Vagina (tissue), 2 donors: ENCODE data around the gene MICAL3.

Experiments used
- POLR2A ChIP-seq, 2 donors: fragments of 450-650 bp; IDR thresholded peaks; one replicate each; pipeline ENCODE4 v1.6.1; 2017; ENCODE audit warnings: antibody characterized with exemption in 2 of 2, mild to moderate bottlenecking in 2 of 2, moderate library complexity in 2 of 2
- POLR2AphosphoS5 ChIP-seq, 2 donors: sonication (generic); formaldehyde crosslinking; IDR thresholded peaks; one replicate each; pipeline ENCODE4 v1.9.0; 2017; ENCODE audit warnings: antibody characterized with exemption in 2 of 2, mild to moderate bottlenecking in 2 of 2, low read depth in 1 of 2; ENCODE audit not compliant: insufficient read depth in 1 of 2
- TF ChIP-seq, protein P1 (sequence below), 3 experiments: fragments of 450-650 bp in 2 of 3; fragments of 200-600 bp in 1 of 3; sonication (generic) in 1 of 3; IDR thresholded peaks; one replicate each; pipeline ENCODE4 v1.5.1; 2017 to 2019; ENCODE audit warnings: antibody characterized with exemption in 3 of 3, mild to moderate bottlenecking in 2 of 3, moderate library complexity in 2 of 3

DNA sequence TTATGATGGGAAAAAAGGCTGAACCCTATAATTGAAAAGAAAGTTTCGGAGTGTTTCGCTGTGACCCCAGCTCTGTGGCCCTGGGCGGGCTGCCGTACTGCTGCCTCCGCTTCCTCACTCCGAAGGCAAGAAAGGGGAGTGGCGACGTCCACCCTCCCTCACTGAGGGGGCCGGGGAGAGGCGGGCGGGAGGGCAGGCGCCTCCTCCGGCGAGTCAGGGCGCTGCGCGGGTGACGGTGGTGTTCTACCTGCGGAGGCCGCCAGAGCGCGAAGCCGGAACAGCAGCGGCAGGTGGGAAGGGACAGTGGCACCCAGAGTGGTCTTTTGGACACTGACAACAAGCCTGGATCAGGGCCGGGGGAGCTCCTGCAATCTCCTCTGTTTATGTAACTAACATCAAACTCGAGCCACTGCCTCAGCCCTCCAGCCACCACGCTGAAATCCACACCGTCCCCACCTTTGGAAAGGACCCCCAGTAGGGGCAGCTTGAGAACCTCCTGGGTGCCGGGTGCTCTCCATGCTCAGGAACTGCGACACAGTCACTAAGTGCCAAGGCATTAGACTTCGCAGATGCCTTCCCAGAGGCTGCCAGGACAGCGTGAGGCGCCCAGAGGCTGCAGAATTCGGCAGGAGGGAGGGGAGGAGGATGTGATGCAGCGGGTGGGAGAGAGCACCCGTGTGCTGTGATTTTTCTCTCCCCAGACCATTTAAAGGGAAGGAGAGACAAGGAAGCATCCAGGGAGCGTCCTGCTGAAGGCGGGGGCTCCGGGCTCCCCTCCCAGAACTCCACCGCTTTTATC is 275.6 kb downstream of the MICAL3 start:
- TF ChIP-seq POLR2A (IDR thresholded peaks at IDR 0.05) (no peak), POLR2AphosphoS5 (IDR thresholded peaks at IDR 0.05; ENCODE audit: insufficient read depth in 1 of 2, low read depth in 1 of 2) (no peak)
- TF ChIP-seq, protein P1, sequence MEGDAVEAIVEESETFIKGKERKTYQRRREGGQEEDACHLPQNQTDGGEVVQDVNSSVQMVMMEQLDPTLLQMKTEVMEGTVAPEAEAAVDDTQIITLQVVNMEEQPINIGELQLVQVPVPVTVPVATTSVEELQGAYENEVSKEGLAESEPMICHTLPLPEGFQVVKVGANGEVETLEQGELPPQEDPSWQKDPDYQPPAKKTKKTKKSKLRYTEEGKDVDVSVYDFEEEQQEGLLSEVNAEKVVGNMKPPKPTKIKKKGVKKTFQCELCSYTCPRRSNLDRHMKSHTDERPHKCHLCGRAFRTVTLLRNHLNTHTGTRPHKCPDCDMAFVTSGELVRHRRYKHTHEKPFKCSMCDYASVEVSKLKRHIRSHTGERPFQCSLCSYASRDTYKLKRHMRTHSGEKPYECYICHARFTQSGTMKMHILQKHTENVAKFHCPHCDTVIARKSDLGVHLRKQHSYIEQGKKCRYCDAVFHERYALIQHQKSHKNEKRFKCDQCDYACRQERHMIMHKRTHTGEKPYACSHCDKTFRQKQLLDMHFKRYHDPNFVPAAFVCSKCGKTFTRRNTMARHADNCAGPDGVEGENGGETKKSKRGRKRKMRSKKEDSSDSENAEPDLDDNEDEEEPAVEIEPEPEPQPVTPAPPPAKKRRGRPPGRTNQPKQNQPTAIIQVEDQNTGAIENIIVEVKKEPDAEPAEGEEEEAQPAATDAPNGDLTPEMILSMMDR (IDR thresholded peaks at IDR 0.05): no peak
